Adrenal gland (tissue), 12 donors: ENCODE measurements around the gene TMEM115. TPM values are rescaled to one million over a fixed set of nuclear protein-coding genes. Genes with fewer than 3 reads are reported as not detected.

Source experiments
- DNase-seq, 7 donors: peaks; one replicate each; pipeline ENCODE4 v3.0.0-alpha.2; 2019 to 2020
- H3K27ac ChIP-seq, 5 donors: fragments of 200-600 bp; sonication (generic) in 4 of 5; 1 replicate in 3 of 5; 2 replicates in 2 of 5; pipeline versions ENCODE4 v1.5.1 to v1.8.0; 2016 to 2020; ENCODE audit warnings: mild to moderate bottlenecking in 1 of 5
- H3K27me3 ChIP-seq: fragments of 200-600 bp; 2 replicates; pipeline ENCODE4 v1.8.0; 2021
- H3K36me3 ChIP-seq, 2 donors: fragments of 200-600 bp; replicated peaks in 1 of 2; 1 replicate in 1 of 2; 2 replicates in 1 of 2; pipeline versions ENCODE4 v1.5.1 to v1.8.0; 2018 to 2022
- H3K4me1 ChIP-seq, 2 donors: fragments of 200-600 bp; replicated peaks in 1 of 2; 1 replicate in 1 of 2; 2 replicates in 1 of 2; pipeline versions ENCODE4 v1.5.1 to v1.8.0; 2018 to 2021
- H3K4me3 ChIP-seq, 4 donors: fragments of 200-600 bp; sonication (generic) in 3 of 4; one replicate each; pipeline ENCODE4 v1.5.1; 2016 to 2018
- H3K9me3 ChIP-seq, 3 donors: fragments of 200-600 bp; sonication (generic) in 1 of 3; replicated peaks in 1 of 3; 1 replicate in 2 of 3; 2 replicates in 1 of 3; pipeline versions ENCODE4 v1.5.1 to v1.8.0; 2016 to 2021
- POLR2A ChIP-seq, 2 donors: fragments of 450-650 bp; IDR thresholded peaks; one replicate each; pipeline ENCODE4 v1.6.1; 2017; ENCODE audit warnings: antibody characterized with exemption in 2 of 2, mild to moderate bottlenecking in 2 of 2, moderate library complexity in 1 of 2
- whole genome bisulfite sequencing, 4 donors: extraction: QIAGEN DNeasy Blood & Tissue Kit in 2 of 4; methylation state at CpG; one replicate each; pipeline versions ENCODE4 v1.1.5 to v1.1.7; 2013 to 2017; 5-methylcytosine and 5-hydroxymethylcytosine counted together
- intact Hi-C, 2 donors: fragments of 100-400 bp; cut with DNase I; formaldehyde crosslinking; loops; one replicate each; pipeline versions ENCODE4 v1.14.1 to v1.15.0; 2022 to 2023
- polyA plus RNA-seq, 3 donors: library from polyadenylated mRNA; stranded (reverse); fragments of 200-250 nt in 2 of 3; fragments of 350-450 nt in 1 of 3; fragmentation: Illumina TruSeq in 1 of 3; extraction: RNeasy Lipid Tissue Mini Kit (QIAGEN cat#74804) in 1 of 3; gene quantifications; one replicate each; pipeline ENCODE4 v1.2.3, GENCODE V29; 2013 to 2014
- total RNA-seq, 9 donors: library from RNA; depleted of rRNA in 4 of 9; stranded (reverse); fragments of >200 nt in 4 of 9; fragments of 120-200 nt in 1 of 9; fragmentation: NEBNext Ultra II Directional in 1 of 9; extraction: Animal tissue kit (Norgen Biotek cat#: 25700) in 1 of 9; gene quantifications; one replicate each; pipeline versions ENCODE4 v1.1.0 to v1.2.4, GENCODE V29; 2013 to 2023
- TF ChIP-seq, protein P1 (sequence below), 6 experiments: fragments of 450-650 bp in 4 of 6; fragments of 200-600 bp in 2 of 6; sonication (generic) in 1 of 6; IDR thresholded peaks; 1 replicate in 5 of 6; 2 replicates in 1 of 6; pipeline versions ENCODE4 v1.5.1 to v1.8.0; 2016 to 2021; ENCODE audit warnings: antibody characterized with exemption in 6 of 6, mild to moderate bottlenecking in 2 of 6, moderate library complexity in 1 of 6
- donor health status: healthy with polysubstance abuse.
- donor health status: Bipolar disorder and iron deficiency.
- donor health status: DM: yes; HTN: yes; CAD: no.
- donor health status: DM: no; HTN: no; CAD: no.
- donor health status: DM: no; HTN: no; CAD: no.
- donor health status: DM: yes; HTN: yes; CAD: no.

The TMEM115 gene
- total and polyA plus RNA-seq, 12 donors: 23.6 to 88.5 (median 59.7) TPM

DNA sequence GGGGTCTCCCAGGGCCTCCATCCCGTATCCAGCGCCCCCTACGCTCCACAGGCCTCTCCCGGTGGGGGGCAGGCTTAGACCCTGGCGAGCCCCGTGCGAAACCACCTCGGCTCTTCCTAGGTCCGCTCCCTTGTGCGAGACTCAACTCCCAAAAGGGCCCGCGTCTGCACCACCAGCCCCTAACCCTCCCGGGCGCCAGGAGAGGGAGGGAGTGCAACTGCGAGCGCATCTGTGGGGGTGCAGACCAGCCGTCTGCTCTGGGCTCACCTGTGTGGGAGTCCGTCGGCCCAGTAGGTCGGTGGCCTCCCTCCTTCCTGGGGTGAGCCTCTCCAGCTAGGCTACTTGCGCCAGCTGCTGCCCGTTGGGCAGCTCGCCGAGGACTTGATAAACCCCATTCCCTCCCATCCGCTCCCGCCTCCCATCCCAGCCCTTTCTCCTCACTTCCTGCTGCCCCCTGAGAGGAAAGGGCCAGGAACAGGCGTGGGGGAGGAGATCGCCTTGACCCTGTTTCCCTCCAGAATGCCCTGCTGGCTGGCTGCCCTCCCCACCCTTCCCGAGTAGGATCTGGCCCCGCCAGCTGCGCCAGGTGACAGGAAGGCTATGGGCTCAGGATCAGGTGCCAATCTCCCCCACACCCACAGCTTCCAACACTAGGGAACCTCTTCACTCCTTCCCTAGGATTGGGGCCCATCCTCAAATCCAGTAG is 36.8 kb downstream of the TMEM115 start, which contains the start of gene HYAL2:
TSS of gene HYAL2 (minus strand) at position 360 of the 706 bp plus-strand sequence. CDS start 2,256 bp downstream, outside the sequence.
- Histone ChIP-seq H3K4me3 (peak within 1 kb of the TSS; percentile 25 to 96 (median 62)), H3K27ac (peak within 1 kb of the TSS; percentile 83 to 98 (median 94)), H3K36me3 (peaks cover 0 to 34% of the 10 kb centered on the region in 2 donors), H3K4me1 (peaks cover 41 to 71% of the 10 kb centered on the region in 2 donors), H3K27me3 (no peaks in the 10 kb centered on the region), H3K9me3 (no peaks in the 10 kb centered on the region)
- WGBS, 4 donors: 20 to 28% (median 25%) methylated on average over 18 to 31 of the region's 31 CpGs
- DNase-seq: peak; percentile 70 to 85 (median 73)
- TF ChIP-seq, protein P1, sequence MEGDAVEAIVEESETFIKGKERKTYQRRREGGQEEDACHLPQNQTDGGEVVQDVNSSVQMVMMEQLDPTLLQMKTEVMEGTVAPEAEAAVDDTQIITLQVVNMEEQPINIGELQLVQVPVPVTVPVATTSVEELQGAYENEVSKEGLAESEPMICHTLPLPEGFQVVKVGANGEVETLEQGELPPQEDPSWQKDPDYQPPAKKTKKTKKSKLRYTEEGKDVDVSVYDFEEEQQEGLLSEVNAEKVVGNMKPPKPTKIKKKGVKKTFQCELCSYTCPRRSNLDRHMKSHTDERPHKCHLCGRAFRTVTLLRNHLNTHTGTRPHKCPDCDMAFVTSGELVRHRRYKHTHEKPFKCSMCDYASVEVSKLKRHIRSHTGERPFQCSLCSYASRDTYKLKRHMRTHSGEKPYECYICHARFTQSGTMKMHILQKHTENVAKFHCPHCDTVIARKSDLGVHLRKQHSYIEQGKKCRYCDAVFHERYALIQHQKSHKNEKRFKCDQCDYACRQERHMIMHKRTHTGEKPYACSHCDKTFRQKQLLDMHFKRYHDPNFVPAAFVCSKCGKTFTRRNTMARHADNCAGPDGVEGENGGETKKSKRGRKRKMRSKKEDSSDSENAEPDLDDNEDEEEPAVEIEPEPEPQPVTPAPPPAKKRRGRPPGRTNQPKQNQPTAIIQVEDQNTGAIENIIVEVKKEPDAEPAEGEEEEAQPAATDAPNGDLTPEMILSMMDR (IDR thresholded peaks at IDR 0.05): peak in 1 of 6 experiments; percentile 1
- peak in 1 of 2 donors; percentile 34 for TF ChIP-seq POLR2A (IDR thresholded peaks at IDR 0.05)
- intact Hi-C loops: loop anchor here in 1 of 2 donors (5.0 kb wide), 1 partner anchor 50 kb away; no protein-coding TSS in a partner anchor

DNA sequence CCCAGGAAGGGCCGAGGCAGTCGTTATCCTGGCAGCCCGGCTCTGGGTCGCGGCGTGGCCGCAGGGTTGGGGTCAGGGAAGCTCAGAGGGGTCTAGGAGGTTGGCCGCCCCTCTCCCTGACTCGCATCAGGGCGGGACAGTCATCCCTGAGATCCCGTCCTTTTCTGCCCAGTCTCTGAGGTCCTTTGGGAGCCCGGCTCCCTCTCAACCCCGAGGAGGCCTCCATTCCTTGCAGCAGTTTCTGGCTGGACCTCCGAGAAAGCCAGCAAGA is 37.3 kb downstream of the TMEM115 start:
- intact Hi-C loops: loop anchor here in 1 of 2 donors (5.0 kb wide), 1 partner anchor 50 kb away; no protein-coding TSS in a partner anchor

DNA sequence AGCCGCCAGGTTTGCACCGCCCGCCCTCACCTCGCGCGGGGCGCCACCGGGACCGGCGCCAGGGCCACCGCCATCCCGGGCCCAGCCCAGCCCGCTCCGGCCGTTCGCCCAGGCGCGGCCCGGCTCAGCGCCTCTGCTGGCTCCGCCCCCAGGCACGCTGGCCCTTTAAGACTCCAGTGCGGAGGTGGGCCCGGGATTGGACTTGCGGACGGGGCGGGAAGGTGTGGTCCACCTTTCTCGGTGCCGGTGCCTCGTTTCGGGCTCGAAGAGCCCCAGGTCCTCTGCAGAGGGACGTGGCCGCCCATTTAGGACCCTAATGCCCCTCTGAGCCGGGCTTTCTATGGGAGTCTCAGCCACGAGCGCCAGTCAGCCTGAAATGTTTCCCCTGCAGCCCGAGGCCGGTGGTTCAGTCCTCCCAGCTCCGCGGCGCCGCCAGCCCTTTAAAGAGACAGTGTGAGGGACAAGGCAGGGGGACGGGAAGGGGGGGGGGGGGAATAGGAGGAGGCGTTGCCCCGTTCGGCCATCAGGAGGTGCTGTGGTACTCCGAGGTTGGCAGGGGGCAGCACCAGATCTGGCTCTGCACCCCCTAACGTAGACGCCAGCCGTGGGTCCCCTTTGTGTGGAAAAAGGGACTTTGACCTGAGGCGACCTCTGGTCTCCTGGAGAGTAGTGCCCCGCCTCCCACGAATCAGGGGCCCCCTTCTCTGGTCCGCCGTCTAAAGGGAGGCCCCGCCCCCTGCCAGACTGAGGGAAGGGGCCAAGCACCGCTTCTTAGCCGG is 37.8 kb downstream of the TMEM115 start:
- peak; percentile 89 to 94 (median 91) for DNase-seq
- Histone ChIP-seq H3K27me3 (no peaks in the 10 kb centered on the region), H3K4me1 (peaks cover 44 to 73% of the 10 kb centered on the region in 2 donors), H3K9me3 (no peaks in the 10 kb centered on the region), H3K4me3 (peak overlapping the region; percentile 25 to 96 (median 62)), H3K27ac (peak overlapping the region; percentile 83 to 98 (median 94)), H3K36me3 (peaks cover 0 to 39% of the 10 kb centered on the region in 2 donors)
- peak; percentile 36 to 69 for TF ChIP-seq POLR2A (IDR thresholded peaks at IDR 0.05)
- TF ChIP-seq, protein P1 (IDR thresholded peaks at IDR 0.05): peak; percentile 20 to 66 (median 32)
- 1% methylated on average over 47 to 59 of the region's 59 CpGs; no CpG with 5 or more reads in 1 of the 4 donors for WGBS, 4 donors
- intact Hi-C loops: loop anchor here in 1 of 2 donors (5.0 kb wide), 1 partner anchor 49 kb away; no protein-coding TSS in a partner anchor

More for the DNA sequence above, 37.3 kb downstream of the TMEM115 start:
- TF ChIP-seq, protein P1 (IDR thresholded peaks at IDR 0.05): no peak
- no peaks in the 10 kb centered on the region for H3K9me3 ChIP-seq
- peak overlapping the region in 2 of 4 donors; percentile 71 to 96 for H3K4me3 ChIP-seq
- WGBS, 4 donors: 17 to 39% (median 29%) methylated on average over 4 to 14 of the region's 14 CpGs
- peaks cover 0 to 38% of the 10 kb centered on the region in 2 donors for H3K36me3 ChIP-seq
- no peak for DNase-seq
- no peaks in the 10 kb centered on the region for H3K27me3 ChIP-seq
- peak overlapping the region; percentile 35 to 98 (median 94) for H3K27ac ChIP-seq
- H3K4me1 ChIP-seq: peaks cover 41 to 71% of the 10 kb centered on the region in 2 donors

DNA sequence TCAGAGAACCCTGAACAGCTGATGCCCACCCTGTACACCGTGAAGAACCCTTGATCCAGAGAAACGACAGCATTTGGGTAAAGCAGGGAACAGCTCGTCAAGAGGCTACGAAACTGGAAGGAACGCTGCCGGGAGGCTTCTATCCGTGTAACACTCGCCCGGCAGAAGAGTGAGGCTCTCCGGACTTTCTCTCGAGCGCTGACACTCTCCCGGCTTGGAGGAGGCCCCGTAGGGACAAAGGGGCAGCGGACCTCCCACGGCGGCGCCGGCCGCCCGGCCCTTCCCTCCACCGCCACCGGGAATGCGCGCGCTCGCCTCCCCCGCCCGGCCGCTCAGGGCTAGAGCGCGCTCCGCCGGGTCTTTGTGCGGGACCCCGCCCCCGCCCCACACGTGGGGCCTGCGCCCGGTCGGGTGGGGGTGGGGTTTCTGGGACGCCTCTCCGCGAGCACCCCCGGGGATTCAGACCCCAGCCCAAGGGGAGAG is 38.4 kb downstream of the TMEM115 start:
- H3K4me1 ChIP-seq: peaks cover 45 to 75% of the 10 kb centered on the region in 2 donors
- WGBS, 4 donors: 0% methylated on average over 11 to 45 of the region's 45 CpGs
- DNase-seq: peak in 5 of 7 donors; percentile 64 to 84 (median 80)
- H3K36me3 ChIP-seq: peaks cover 0 to 37% of the 10 kb centered on the region in 2 donors
- H3K9me3 ChIP-seq: no peaks in the 10 kb centered on the region
- no peaks in the 10 kb centered on the region for H3K27me3 ChIP-seq
- H3K4me3 ChIP-seq: peak overlapping the region; percentile 25 to 96 (median 62)
- intact Hi-C loops: loop anchor here in 1 of 2 donors (5.0 kb wide), 1 partner anchor 49 kb away; no protein-coding TSS in a partner anchor
- H3K27ac ChIP-seq: peak overlapping the region; percentile 83 to 98 (median 94)
- TF ChIP-seq POLR2A (IDR thresholded peaks at IDR 0.05): no peak
- TF ChIP-seq, protein P1 (IDR thresholded peaks at IDR 0.05): no peak
